Stimulated activated CD4-positive, alpha-beta T cell treated with anti-CD3 and anti-CD28 coated beads, Interleukin-1b, Interleukin-23, amount 100 ng/mL, for 1 hour (primary cell): ENCODE data around the gene METTL2B.
"Not testable (repeated sequence)": the region's sequence is repeated elsewhere in the genome, so short reads cannot be mapped to it uniquely, and the experiment has no call there.

Source experiments
- DNase-seq, 2 donors: peaks; one replicate each; pipeline ENCODE4 v3.0.0-alpha.2; 2020; ENCODE audit warnings: low read depth in 2 of 2

METTL2B gene

DNA sequence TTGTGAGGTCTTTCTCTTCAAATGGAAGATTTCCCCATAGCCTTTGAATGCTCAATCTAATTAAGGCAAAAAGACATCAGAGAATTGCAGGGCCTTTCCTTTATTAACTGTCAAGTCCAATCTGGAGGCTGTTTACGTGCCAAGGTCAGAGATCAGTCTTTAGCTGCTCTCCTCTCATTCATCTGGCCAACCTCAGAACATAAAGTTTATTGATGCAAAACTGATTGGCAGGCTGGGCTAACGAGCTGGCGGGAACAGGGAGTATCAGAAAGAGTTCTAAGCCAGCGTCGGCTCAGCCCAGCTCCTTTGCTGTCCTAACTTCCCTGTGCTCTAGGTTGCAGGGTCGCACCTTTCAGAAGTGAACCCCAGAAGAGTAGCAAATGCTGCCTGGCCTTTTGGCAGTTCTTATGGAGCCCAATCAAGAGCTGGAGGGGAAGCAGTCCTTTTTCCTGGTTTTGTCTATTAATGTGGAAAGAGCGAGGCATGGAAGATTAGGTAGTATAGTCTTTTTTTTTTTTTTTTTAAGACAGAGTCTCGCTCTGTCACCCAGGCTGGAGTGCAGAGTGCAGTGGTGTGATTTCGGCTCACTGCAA lies 47.5 kb downstream of the METTL2B start:
- DNase-seq = not testable (repeated sequence)

DNA sequence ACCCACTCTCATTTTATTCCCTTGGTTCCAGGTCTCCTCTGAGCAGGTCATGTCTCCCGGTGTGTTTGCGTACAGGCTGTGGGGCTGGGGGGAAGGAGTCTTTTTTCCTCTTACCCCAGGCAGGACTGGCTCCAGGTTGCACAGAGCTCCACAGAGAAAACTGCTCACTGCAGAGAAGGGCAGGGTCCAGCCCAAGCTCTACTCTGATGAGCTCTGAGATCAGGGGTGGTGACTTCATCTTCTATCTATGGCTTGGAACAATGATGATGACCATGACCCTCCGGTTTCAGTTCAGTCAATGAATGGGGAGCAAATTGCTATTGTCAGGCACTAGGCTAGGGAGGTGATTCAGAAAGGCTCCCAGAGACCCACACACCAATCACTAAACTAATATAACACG lies 49.0 kb downstream of the METTL2B start:
- not testable (repeated sequence) for DNase-seq

DNA sequence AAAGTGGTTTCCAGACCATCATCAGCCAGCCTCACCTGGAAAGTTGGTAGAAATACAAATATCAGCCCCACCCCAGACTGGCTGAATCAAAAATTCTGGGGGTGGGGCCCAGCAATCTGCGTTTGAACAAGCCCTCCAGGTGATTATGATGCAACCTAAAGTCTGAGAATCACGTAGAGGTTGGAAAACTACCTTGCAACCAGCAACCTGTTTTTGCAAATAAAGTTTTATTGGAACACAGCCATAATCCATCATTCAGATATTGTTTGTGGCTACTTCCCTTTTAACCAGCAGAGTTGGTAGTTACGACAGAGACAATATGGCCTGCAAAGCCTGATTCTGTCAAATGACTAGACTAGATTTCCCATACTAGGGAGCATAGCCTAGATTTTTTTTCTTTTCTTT lies 49.5 kb downstream of the METTL2B start:
- not testable (repeated sequence) for DNase-seq

DNA sequence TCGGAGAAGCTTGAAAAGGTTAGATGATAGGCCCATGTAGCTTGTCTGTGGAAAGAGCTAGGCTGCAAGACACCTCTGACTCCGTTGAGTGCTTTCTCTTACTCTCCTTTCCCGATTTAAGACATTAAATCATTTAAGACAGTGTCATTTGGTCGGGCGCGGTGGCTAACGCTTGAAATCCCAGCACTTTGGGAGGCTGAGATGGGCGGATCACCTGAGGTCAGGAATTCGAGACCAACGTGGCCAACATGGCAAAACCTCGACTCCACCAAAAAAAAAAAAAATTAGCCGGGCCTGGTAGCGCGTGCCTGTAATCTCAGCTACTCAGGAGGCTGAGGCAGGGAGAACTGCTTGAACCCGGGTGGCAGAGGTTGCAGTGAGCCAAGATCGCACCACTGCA lies 52.6 kb downstream of the METTL2B start:
- DNase-seq = not testable (repeated sequence)

DNA sequence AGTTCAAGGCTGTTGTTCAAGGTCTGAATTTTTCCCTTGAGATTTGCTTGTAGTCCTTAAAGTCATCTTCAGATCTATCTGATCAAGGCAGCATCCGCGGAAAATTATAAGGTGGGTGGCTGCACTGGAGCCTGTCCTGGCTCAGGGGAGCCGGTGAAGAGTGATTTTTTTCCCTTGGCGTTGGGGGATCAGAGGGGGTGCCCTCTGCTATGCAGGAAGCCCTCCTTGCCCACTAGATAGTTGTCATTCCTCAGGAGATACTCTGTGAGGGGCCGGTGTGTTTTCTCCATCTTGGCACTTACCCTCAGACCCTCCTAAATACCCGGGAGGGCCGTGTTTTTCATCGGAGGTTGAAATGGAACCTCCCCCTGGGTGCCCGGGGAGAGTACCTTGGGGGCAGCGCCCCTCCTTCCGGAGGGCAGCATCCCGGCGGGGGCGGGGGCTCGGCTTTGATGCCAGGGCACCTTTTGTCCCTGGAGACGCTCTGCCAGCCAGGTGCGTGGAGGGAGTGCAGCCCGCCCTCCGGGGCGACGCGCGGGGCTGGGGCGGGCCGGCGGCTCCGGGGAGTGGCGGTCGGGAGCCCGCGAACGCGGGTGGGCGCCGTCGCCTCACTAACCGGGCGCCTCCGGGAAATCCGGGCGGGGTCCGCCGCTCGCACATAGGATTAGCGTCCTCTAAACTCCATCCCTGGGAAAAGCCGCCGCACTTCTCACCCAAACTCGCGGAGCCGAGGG lies 53.7 kb downstream of the METTL2B start:
- not testable (repeated sequence) for DNase-seq

DNA sequence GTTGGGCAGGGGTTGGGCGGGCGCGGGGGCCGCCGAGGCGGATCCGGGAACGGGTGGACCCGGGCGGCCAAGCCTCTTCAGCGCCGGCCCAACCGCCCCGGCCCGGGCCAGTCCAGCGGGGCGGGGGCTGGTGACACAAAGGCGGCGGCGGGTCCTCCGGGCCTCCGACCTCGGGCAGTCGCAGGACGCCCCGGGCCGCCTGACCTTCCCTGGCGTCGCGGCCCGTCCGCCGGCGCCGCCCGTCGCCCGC lies 54.2 kb downstream of the METTL2B start:
- DNase-seq = no peak

DNA sequence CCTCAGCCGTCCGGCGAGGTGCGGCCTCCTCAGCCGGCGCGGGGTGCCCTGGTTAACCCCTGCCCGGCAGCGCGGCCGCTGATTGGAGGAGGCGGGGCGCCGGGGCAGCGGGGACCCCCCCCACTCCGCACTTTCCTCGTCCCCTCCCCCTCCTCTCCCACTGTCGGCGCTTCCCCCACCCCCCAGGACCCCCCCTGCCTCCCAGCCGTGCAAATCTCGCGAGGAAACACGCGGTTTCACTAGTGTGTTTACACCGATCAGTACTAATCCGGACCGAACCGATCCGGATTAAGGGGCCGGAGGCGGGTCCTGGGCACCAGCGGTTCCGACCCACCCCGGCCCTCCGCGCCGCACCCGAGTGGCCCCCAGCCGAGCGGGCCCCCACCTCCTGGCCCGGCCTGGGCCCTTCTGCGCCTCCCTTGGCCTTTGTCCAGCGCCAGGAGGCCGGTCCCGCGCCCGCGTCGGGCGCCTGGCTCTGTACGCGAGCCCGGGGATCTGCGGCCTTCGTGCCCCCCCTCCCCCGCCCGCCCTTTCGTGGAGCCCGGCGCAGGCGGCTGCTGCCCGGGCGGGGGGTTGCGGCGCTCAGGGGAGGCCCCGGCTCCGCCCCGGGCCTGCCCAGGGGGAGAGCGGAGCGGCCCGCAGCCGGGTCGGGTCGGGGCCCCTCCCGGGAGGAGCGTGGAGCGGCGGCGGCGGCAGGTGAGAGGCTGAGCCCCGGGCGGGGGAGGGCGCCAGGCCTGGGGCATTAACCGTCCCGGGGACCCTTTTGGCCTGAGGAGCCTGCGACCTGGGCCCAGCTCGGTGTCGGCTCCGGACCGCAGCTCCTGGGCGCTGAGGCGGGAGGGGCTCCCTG lies 54.8 kb downstream of the METTL2B start:
- DNase-seq = peak; percentile 30 to 67

DNA sequence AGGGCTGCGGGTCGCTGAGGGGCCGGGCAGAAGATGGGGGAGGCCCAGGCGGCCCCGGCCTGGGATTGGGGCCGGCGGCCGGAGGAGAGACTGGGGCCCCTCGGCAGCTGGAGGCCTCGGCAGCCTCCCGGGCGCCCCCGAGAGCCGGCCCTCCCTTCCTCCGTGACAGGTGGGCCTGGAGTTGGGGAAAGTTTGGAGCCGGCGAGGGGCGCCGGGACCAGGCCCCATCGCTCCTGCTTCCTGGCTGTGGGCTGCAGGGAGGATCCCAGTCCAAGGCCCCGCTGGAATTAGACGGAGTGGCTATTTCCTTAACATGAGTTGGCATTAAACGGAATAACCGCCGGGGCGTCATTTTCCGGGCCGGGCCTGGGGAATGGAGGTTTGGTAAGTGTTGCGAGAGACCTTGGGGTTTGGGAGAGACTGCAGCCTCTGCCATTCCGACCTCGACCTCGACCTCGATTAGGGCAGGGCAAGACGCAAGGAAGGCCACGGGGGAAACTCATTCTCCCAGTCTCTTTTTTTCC lies 55.5 kb downstream of the METTL2B start:
- not testable (repeated sequence) for DNase-seq

DNA sequence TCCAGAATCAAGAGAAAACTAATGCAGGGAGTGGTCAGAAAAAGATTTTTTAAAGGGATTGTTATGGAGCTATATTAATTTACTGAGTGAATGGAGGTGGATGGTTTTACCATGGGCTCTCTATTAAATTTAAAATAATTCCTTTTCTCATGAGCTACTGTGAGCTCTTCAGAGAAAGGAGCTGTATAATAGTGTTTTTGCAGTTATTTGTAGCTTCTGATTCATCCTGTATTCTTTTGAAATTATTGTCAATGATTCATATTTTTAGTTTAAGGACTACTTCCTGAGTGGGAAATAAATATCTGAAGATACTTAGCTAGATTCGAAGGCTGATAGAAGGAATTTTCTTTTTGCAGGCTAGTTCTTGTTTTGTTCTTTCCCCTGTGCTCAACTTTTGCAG lies 56.4 kb downstream of the METTL2B start:
- DNase-seq = not testable (repeated sequence)

DNA sequence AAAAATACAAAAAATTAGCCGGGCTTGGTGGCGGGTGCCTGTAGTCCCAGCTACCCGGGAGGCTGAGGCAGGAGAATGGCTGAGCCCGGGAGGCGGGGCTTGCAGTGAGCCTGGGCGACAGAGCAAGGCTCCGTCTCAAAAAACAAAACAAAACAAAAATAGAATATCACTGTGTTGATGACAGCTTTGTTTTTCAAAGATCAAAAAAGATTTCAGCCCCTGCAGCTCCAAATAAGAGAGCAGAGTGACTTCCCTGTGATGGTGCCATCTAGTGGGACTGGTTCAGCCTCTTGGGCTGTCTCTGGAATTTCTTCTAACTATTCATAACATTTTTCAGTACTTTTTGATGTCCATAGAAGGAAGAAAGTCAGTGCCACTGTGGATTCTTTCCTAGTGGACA lies 60.9 kb downstream of the METTL2B start:
- DNase-seq = not testable (repeated sequence)

DNA sequence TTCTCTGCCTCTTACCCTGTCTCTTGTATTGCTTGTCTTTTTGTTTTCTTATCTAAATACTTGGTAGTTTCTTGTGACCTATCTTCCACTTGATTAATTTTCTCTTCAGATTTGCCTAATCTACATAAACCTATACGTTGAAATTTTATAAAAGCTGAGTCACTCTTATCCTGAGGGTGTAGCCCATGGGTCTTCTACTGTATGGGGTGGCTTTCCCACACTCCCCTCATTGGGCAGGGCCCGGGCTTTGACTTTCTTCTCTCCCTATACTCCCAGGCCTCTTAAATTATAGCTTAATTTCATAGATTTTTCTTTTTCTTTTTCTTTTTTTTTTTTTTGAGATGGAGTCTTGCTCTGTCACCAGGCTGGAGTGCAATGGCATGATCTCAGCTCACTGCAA lies 66.0 kb downstream of the METTL2B start:
- not testable (repeated sequence) for DNase-seq

DNA sequence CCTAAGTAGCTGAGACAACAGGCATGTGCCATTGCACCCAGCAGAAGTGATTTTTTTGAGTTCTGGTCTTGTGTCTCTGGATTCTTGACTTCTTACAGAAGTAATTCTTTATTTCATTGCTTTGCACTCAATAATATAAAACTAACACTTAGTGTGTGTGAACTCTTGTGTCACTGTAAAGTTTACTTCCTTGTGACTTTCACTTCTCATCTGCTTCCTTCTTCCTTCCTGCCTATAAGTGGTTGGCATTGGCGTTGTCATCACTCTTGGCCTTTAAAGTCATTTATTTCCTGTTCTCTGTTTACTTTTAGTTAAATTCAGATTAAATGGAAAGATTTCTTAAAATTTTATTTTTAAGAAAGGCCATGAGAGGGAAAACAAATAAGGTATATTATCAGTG lies 66.8 kb downstream of the METTL2B start:
- DNase-seq = not testable (repeated sequence)

DNA sequence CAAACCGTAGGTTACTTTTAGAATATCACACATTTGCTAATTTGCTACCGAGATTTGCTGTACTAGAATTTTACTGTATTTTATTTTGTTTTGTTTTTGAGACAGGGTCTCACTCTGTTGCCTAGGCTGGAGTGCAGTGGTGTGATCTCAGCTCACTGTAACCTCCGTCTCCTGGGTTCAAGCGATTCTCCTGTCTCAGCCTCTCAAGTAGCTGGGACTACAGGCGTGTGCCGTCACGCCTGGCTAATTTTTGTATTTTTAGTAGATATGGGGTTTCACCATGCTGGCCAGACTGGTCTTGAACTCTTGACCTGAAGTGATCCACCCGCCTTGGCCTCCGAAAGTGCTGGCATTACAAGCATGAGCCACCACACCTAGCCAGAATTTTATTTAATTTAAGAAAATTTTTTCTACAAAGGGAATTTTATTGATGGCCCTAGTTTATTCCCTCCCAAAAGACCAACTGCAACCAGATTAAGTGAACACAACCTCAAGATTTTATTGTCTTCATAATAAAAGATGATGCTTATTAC lies 69.8 kb downstream of the METTL2B start:
- not testable (repeated sequence) for DNase-seq

DNA sequence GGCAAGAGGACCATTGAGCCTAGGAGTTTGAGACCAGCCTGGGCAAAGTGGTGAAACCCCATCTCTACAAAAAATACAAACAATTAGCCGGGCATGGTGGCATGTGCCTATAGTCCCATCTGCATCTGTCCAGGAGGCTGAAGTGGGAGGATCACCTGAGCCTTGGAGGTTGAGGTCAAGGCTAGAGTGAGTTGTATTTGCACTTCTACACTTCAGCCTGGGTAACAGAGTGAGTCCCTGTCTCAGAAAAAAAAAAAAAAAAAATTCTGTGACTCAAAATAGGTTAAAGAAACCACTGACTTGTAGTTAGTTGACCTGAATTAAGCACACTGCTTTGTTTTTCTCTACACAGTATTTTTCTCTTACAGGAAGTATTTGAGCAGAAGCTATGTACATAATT lies 74.4 kb downstream of the METTL2B start:
- no peak for DNase-seq

DNA sequence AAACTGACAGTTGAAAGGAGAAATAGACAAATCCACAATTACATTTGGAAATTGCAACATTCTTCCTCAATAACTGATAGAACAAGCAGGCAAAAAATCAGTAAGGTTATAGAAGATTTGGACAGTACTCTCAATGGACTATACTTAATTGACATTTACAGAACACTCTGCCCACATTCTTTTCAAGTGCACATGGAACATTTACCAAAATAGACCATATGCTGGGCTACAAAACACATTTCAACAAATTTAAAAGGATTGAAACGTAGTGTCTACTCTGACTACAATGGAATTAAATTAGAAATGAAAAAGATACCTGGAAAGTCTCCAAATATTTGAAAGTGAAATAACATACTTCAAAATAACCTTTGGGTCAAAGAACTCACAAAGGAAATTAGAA lies 77.8 kb downstream of the METTL2B start:
- not testable (repeated sequence) for DNase-seq
